Epithelial cell of proximal tubule (primary cell): ENCODE data around the gene CAVIN1. TPM values are rescaled to one million over a fixed set of nuclear protein-coding genes. Genes with fewer than 3 reads are reported as not detected.
A peak's percentile ranks its signal among the peaks of the same experiment; 100 is the strongest.
"Not testable (repeated sequence)": the region's sequence is repeated elsewhere in the genome, so short reads cannot be mapped to it uniquely, and the experiment has no call there.

Source experiments
- DNase-seq: peaks from one replicate; pipeline ENCODE4 v3.0.0-alpha.2; 2011; ENCODE audit warnings: low read depth
- H3K4me3 ChIP-seq: 2 replicates; pipeline ENCODE4 v1.5.1; 2011; ENCODE audit warnings: low read depth, mild to moderate bottlenecking, low read length
- CTCF ChIP-seq: conservative IDR thresholded peaks from 2 replicates; pipeline ENCODE4 v1.5.1; 2012; ENCODE audit warnings: low read depth, mild to moderate bottlenecking, low read length
- total RNA-seq: library from RNA; depleted of rRNA; stranded (reverse); fragments of >200 nt; gene quantifications from 2 replicates; pipeline ENCODE4 v1.2.3, GENCODE V29; 2015

CAVIN1 gene
- total RNA-seq, 1 donor from 2014 or later: 184 TPM

DNA sequence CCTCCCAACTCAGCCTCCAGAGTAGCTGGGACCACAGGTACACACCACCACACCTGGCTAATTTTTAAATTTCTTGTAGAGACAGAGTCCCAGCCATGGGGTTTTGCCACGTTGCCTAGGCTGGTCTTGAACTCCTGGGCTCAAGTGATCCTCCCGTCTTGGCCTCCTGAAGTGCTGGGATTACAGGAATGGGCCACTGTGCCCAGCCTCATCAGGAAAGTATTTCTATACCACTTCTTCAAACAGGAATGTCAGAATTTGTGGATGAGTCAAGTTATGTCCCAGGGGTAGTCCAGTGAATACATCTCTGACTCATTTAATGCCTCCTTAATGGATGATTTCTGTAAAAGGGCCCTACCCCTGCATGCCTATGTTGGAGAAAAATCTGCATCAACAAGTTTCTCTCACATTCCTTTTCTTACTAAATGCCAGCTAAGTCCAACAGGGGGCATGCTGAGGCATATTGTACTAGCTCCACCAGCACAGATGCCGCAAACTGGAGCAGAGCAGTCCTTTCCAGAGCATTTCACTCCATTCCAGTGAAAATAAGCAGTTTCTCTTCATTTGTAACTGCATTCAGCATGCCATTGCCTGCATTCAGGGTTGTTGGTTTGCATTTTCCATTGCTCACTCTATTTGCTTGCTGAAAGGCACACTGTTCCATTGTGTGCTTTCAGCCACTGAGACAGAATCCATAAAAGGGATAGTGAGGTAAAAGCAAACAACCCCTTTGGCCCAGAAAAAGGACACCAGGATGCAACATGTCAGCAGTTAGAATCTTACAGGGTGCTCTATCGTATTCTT, 5.3 kb upstream of the CAVIN1 start:
- DNase-seq: peak; percentile 82
- no peak overlapping the region for H3K4me3 ChIP-seq
- TF ChIP-seq CTCF: peak; percentile 82

DNA sequence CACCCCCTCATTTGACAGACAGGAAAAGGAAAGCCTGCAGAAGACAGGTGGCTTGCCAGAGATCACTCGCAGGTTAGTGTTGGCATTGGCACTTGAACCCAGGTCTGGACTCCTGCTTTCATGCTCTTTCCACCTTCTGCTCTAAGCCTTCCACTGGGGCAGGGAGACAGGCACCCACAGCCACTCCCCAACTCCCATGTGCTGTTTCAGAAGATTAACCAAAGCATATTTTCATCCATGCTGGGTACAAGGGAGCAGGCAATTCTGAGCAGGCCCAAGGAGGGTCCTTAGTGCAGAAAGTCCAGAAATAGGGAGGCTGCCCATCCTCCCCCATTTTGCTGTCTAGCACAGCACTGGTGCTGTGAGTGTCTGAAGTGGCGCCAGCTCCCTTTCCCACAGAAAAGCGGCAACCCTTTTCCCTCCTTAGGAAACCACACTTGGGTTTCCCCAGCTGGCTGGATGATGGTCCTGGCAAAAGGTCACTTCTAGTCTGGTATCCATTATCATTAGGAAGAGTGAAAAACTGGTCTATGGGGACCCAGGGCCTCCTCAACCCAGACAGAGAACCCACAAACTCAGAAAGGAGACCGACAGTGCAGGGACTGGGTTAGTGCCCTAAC, 2.0 kb upstream of the CAVIN1 start:
- no peak for TF ChIP-seq CTCF
- H3K4me3 ChIP-seq: no peak overlapping the region
- no peak for DNase-seq

DNA sequence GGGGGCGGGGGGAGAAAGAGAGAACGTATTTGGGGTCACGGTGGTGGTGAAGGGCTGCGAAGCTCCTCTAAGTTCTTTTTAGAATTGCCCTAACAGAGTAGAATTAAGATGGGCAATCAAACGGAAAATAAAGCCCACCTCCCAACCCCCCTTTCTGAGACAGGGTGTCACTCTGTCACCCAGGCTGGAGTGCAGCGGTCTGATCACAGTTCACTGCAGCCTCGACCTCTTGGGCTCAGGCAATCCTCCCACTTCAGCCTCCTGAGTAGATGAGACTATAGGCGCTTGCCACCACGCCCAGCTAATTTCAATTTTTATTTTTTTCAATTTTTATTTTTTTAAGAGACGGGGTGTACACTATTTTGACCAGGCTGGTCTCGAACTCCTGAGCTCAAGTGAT, 710 bp upstream of the CAVIN1 start:
- TF ChIP-seq CTCF: no peak
- DNase-seq: no peak
- peak overlapping the region; percentile 69 for H3K4me3 ChIP-seq

GRCh38 chr17:42422412-42422957, 571 bp downstream of the CAVIN1 start:
- DNase-seq: no peak
- no peak for TF ChIP-seq CTCF
- peak overlapping the region; percentile 69 for H3K4me3 ChIP-seq

DNA sequence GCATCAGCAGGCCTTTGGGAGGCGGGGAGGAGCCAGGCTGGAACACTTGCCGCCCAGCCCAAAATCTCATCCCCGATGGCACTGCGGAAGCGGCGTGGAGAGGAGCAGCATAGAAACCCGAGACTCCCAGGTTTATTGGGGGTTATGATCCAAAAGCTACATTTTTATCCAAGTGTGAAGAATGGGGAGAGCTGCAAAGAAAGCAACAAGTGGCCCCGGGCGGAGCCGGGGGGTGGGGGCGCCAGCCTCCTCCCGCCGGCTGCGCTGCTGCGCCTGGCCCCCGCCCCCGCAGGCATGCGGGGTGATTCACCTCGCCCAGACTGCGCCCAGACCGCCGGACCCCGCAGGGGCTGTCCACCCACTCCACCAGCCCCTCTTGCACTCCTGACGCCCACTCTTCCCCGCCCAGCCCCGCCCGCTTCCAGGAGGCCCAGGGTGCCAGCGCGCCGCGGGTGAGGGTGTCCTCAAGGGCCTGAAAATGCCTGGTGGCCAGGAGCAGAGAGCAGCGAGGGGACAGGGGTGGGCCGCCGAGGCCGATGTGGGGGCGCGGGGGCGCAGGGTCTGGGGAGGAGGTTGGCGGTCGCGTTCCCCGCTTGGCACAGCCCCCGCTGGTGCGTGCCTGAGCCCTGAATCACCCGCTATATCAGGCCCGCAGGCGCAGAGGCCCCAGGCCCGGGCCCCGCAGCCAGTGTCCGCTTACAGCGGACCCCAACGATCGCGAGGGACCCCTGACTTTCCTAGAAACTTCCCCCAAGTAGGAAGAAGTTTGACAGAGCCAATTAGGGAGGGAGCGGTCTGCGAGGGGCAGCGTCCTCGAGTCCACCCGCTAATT, 1.3 kb downstream of the CAVIN1 start:
- no peak for DNase-seq
- TF ChIP-seq CTCF: no peak
- peak overlapping the region; percentile 69 for H3K4me3 ChIP-seq

DNA sequence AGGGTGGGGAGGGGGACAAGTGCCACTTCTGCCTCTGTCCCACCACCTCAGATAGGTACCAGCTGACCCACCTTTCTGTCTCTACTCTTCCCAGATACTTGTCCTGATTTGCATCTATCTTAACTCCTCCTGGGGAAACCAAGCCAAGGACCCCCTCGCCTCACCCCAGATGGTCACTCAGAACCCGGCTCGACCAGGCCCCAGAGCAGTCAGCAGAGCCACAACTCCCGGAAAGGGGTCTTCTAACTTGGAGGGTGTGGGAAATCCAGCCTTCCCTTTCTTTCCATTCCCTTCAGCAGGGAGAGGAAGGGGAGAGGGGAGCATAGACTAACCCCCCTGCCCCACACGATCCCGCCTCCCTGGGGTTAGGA, 1.9 kb downstream of the CAVIN1 start:
- H3K4me3 ChIP-seq: peak overlapping the region; percentile 69
- no peak for TF ChIP-seq CTCF
- DNase-seq: no peak

GRCh38 chr17:42417981-42418380, 5.1 kb downstream of the CAVIN1 start:
- H3K4me3 ChIP-seq, DNase-seq: not testable (repeated sequence)
